HFF-Myc (cell line): ENCODE results near the gene CTNNA2.

Experiments
- DNase-seq: peaks from one replicate; pipeline ENCODE4 v3.0.0-alpha.2; 2011; ENCODE audit warnings: low read depth; ENCODE audit errors: extremely low read depth
- H3K4me3 ChIP-seq: replicated peaks from 2 replicates; pipeline ENCODE4 v1.5.1; 2011; ENCODE audit warnings: low read depth, mild to moderate bottlenecking, control low read depth, low read length
- CTCF ChIP-seq: IDR thresholded peaks from 2 replicates; pipeline ENCODE4 v1.5.1; 2012; ENCODE audit warnings: mild to moderate bottlenecking, low read depth, low read length, control low read depth; ENCODE audit errors: missing control alignments

Gene CTNNA2

GRCh38 chr2:79936715-79937114 is 423.9 kb downstream of the CTNNA2 start:
- no peak for TF ChIP-seq CTCF
- H3K4me3 ChIP-seq = no peak overlapping the region
- no peak for DNase-seq

- no peak for DNase-seq
- H3K4me3 ChIP-seq = no peak overlapping the region
- no peak for TF ChIP-seq CTCF
Measured at GRCh38 chr2:79938648-79939047, 425.8 kb downstream of the CTNNA2 start.

- no peak for TF ChIP-seq CTCF
- no peak for DNase-seq
- H3K4me3 ChIP-seq = no peak overlapping the region
Measured at GRCh38 chr2:79940364-79940763, 427.5 kb downstream of the CTNNA2 start.

- no peak for TF ChIP-seq CTCF
- no peak for DNase-seq
- no peak overlapping the region for H3K4me3 ChIP-seq
Measured at GRCh38 chr2:79941179-79941578, 428.3 kb downstream of the CTNNA2 start.

GRCh38 chr2:79944205-79944604 is 431.4 kb downstream of the CTNNA2 start:
- TF ChIP-seq CTCF = no peak
- DNase-seq = no peak
- H3K4me3 ChIP-seq = no peak overlapping the region

GRCh38 chr2:79945653-79946445 is 433.0 kb downstream of the CTNNA2 start:
- no peak overlapping the region for H3K4me3 ChIP-seq
- TF ChIP-seq CTCF = no peak
- DNase-seq = no peak

- DNase-seq = no peak
- no peak overlapping the region for H3K4me3 ChIP-seq
- TF ChIP-seq CTCF = no peak
Measured at GRCh38 chr2:79947751-79948150, 434.9 kb downstream of the CTNNA2 start.
